GM23338 (cell line): ENCODE data around the gene PARD6B. TPM values are rescaled to one million over a fixed set of nuclear protein-coding genes. Genes with fewer than 3 reads are reported as not detected.

Experiments
- ATAC-seq: fragments of 200-7000 bp; cut with Tn5 transposase; 3 replicates; pipeline ENCODE4 v1.9.1; 2020
- DNase-seq: peaks from one replicate; pipeline ENCODE4 v3.0.0-alpha.2; 2015; ENCODE audit warnings: low spot score
- H2AFZ ChIP-seq: fragments of 200-600 bp; sonication (generic); 2 replicates; pipeline ENCODE4 v1.8.0; 2016; ENCODE audit warnings: antibody characterized with exemption, mild to moderate bottlenecking, moderate library complexity
- H3F3A ChIP-seq: fragments of 200-600 bp; sonication (generic); replicated peaks from 2 replicates; pipeline ENCODE4 v1.8.0; 2017; ENCODE audit warnings: antibody characterized with exemption, mixed run types, low read depth
- H3K27ac ChIP-seq: fragments of 200-600 bp; sonication (generic); 2 replicates; pipeline ENCODE4 v1.6.1; 2016; ENCODE audit warnings: low read depth
- H3K27me3 ChIP-seq: fragments of 200-600 bp; sonication (generic); 2 replicates; pipeline ENCODE4 v1.8.0; 2016; ENCODE audit warnings: mild to moderate bottlenecking, mixed run types, moderate library complexity; ENCODE audit not compliant: insufficient read depth
- H3K36me3 ChIP-seq: fragments of 200-600 bp; sonication (generic); 2 replicates; pipeline ENCODE4 v1.8.0; 2016; ENCODE audit warnings: mild to moderate bottlenecking; ENCODE audit not compliant: insufficient read depth
- H3K4me1 ChIP-seq: fragments of 200-600 bp; sonication (generic); 2 replicates; pipeline ENCODE4 v1.8.0; 2016; ENCODE audit warnings: mild to moderate bottlenecking, moderate library complexity; ENCODE audit not compliant: insufficient read depth
- H3K4me2 ChIP-seq: fragments of 200-600 bp; sonication (generic); 2 replicates; pipeline ENCODE4 v1.7.1; 2017; ENCODE audit warnings: mixed run types
- H3K4me3 ChIP-seq: fragments of 200-600 bp; sonication (generic); 2 replicates; pipeline ENCODE4 v1.6.1; 2016; ENCODE audit warnings: mixed run types
- H3K79me2 ChIP-seq: fragments of 200-600 bp; sonication (generic); replicated peaks from 2 replicates; pipeline ENCODE4 v1.8.0; 2017; ENCODE audit warnings: mild to moderate bottlenecking; ENCODE audit not compliant: insufficient read depth
- H3K9me2 ChIP-seq: fragments of 200-600 bp; sonication (generic); 2 replicates; pipeline ENCODE4 v1.8.0; 2017; ENCODE audit not compliant: insufficient read depth
- H4K20me1 ChIP-seq: fragments of 200-600 bp; sonication (generic); replicated peaks from 2 replicates; pipeline ENCODE4 v1.8.0; 2017; ENCODE audit warnings: mild to moderate bottlenecking; ENCODE audit not compliant: insufficient read depth
- H3K27ac Mint-ChIP-seq: 2 replicates; pipeline ENCODE4 v1.8.0; 2020; ENCODE audit warnings: inconsistent platforms, mild to moderate bottlenecking, moderate library complexity, mixed read lengths
- H3K27me3 Mint-ChIP-seq: 3 replicates; pipeline ENCODE4 v1.8.0; 2022; ENCODE audit warnings: low read depth, mild to moderate bottlenecking, moderate library complexity, mixed read lengths, inconsistent platforms; ENCODE audit not compliant: insufficient read depth, poor library complexity
- H3K36me3 Mint-ChIP-seq: 3 replicates; pipeline ENCODE4 v1.8.0; 2021; ENCODE audit warnings: low read depth, mild to moderate bottlenecking, inconsistent platforms, moderate library complexity, mixed read lengths
- H3K4me1 Mint-ChIP-seq: 3 replicates; pipeline ENCODE4 v1.8.0; 2020; ENCODE audit warnings: mild to moderate bottlenecking, inconsistent platforms, mixed read lengths
- H3K4me3 Mint-ChIP-seq: 3 replicates; pipeline ENCODE4 v1.8.0; 2021; ENCODE audit warnings: moderate library complexity, mild to moderate bottlenecking, inconsistent platforms, mixed read lengths
- H3K9me3 Mint-ChIP-seq: 3 replicates; pipeline ENCODE4 v1.8.0; 2020; ENCODE audit warnings: moderate library complexity, mild to moderate bottlenecking, inconsistent platforms, mixed read lengths
- CREB1 ChIP-seq: fragments of 250-450 bp; sonication (Bioruptor Pico); IDR thresholded peaks from 2 replicates; pipeline ENCODE4 v1.5.0; 2020; ENCODE audit warnings: low read depth, mild to moderate bottlenecking, moderate library complexity
- EZH2 ChIP-seq: fragments of 200-600 bp; sonication (generic); IDR thresholded peaks from one replicate; pipeline ENCODE4 v1.8.0; 2017; ENCODE audit warnings: antibody characterized with exemption, mild to moderate bottlenecking, low read depth; ENCODE audit not compliant: unreplicated experiment
- JUNB ChIP-seq: IDR thresholded peaks from one replicate; pipeline ENCODE4 v1.6.1; 2016; ENCODE audit warnings: antibody characterized with exemption; ENCODE audit not compliant: unreplicated experiment
- STAT1 ChIP-seq: IDR thresholded peaks from one replicate; pipeline ENCODE4 v1.6.1; 2016; ENCODE audit warnings: antibody characterized with exemption; ENCODE audit not compliant: unreplicated experiment
- ZNF114 ChIP-seq: fragments of 250-450 bp; sonication (Bioruptor Pico); IDR thresholded peaks from 2 replicates; pipeline ENCODE4 v1.5.0; 2020; ENCODE audit warnings: mild to moderate bottlenecking, moderate library complexity
- polyA plus RNA-seq: library from polyadenylated mRNA; unstranded; fragments of >200 nt; fragmentation: Nextera tagmentation; extraction: Ambion mirVana; gene quantifications from 2 replicates; pipeline ENCODE4 v1.2.1, GENCODE V29; 2016
- total RNA-seq: library from RNA; depleted of rRNA; stranded (reverse); fragments of >200 nt; shearing (Covaris generic); gene quantifications from 2 replicates; pipeline ENCODE4 v1.2.3, GENCODE V29; 2014
- TF ChIP-seq, protein P1 (sequence below): fragments of 250-450 bp; sonication (Bioruptor Pico); IDR thresholded peaks from 2 replicates; pipeline ENCODE4 v1.5.0; 2020; ENCODE audit warnings: mild to moderate bottlenecking, moderate library complexity
- TF ChIP-seq, protein P2 (sequence below): IDR thresholded peaks from 2 replicates; pipeline ENCODE4 v1.6.1; 2016; ENCODE audit warnings: antibody characterized with exemption

Gene PARD6B
- total and polyA plus RNA-seq, 2 experiments from 2014 or later, result 23.5 to 29.2 TPM

DNA sequence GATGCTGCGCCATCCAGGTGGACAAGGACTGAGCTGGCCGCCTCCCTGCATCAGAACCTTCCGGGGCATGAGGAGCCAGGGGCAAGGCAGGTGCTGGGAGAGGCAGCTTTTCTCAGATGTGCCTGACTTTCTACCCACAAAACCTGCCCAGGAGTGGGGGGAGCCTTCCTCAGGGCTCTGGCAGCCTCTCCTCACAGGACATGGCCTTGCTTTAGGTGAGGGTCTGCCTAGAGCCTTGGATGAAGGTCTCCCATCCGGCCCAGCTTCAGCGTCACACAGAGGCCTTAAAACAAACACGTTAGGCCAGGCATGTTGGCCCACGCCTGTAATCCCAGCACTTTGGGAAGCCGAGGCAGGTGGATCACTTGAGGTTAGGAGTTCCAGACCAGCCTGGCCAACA, 70.9 kb downstream of the PARD6B start (continued):
- no peak for TF ChIP-seq EZH2
- TF ChIP-seq JUNB, result no peak
- TF ChIP-seq, protein P1, sequence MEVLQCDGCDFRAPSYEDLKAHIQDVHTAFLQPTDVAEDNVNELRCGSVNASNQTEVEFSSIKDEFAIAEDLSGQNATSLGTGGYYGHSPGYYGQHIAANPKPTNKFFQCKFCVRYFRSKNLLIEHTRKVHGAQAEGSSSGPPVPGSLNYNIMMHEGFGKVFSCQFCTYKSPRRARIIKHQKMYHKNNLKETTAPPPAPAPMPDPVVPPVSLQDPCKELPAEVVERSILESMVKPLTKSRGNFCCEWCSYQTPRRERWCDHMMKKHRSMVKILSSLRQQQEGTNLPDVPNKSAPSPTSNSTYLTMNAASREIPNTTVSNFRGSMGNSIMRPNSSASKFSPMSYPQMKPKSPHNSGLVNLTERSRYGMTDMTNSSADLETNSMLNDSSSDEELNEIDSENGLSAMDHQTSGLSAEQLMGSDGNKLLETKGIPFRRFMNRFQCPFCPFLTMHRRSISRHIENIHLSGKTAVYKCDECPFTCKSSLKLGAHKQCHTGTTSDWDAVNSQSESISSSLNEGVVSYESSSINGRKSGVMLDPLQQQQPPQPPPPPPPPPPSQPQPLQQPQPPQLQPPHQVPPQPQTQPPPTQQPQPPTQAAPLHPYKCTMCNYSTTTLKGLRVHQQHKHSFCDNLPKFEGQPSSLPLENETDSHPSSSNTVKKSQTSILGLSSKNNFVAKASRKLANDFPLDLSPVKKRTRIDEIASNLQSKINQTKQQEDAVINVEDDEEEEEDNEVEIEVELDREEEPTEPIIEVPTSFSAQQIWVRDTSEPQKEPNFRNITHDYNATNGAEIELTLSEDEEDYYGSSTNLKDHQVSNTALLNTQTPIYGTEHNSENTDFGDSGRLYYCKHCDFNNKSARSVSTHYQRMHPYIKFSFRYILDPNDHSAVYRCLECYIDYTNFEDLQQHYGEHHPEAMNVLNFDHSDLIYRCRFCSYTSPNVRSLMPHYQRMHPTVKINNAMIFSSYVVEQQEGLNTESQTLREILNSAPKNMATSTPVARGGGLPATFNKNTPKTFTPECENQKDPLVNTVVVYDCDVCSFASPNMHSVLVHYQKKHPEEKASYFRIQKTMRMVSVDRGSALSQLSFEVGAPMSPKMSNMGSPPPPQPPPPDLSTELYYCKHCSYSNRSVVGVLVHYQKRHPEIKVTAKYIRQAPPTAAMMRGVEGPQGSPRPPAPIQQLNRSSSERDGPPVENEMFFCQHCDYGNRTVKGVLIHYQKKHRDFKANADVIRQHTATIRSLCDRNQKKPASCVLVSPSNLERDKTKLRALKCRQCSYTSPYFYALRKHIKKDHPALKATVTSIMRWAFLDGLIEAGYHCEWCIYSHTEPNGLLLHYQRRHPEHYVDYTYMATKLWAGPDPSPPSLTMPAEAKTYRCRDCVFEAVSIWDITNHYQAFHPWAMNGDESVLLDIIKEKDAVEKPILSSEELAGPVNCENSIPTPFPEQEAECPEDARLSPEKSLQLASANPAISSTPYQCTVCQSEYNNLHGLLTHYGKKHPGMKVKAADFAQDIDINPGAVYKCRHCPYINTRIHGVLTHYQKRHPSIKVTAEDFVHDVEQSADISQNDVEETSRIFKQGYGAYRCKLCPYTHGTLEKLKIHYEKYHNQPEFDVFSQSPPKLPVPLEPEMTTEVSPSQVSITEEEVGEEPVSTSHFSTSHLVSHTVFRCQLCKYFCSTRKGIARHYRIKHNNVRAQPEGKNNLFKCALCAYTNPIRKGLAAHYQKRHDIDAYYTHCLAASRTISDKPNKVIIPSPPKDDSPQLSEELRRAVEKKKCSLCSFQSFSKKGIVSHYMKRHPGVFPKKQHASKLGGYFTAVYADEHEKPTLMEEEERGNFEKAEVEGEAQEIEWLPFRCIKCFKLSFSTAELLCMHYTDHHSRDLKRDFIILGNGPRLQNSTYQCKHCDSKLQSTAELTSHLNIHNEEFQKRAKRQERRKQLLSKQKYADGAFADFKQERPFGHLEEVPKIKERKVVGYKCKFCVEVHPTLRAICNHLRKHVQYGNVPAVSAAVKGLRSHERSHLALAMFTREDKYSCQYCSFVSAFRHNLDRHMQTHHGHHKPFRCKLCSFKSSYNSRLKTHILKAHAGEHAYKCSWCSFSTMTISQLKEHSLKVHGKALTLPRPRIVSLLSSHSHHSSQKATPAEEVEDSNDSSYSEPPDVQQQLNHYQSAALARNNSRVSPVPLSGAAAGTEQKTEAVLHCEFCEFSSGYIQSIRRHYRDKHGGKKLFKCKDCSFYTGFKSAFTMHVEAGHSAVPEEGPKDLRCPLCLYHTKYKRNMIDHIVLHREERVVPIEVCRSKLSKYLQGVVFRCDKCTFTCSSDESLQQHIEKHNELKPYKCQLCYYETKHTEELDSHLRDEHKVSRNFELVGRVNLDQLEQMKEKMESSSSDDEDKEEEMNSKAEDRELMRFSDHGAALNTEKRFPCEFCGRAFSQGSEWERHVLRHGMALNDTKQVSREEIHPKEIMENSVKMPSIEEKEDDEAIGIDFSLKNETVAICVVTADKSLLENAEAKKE (CRISPR knock-in tag), result no peak
- no peak for TF ChIP-seq STAT1
- TF ChIP-seq CREB1 (CRISPR knock-in tag), result no peak
- TF ChIP-seq ZNF114 (CRISPR knock-in tag), result no peak

DNA sequence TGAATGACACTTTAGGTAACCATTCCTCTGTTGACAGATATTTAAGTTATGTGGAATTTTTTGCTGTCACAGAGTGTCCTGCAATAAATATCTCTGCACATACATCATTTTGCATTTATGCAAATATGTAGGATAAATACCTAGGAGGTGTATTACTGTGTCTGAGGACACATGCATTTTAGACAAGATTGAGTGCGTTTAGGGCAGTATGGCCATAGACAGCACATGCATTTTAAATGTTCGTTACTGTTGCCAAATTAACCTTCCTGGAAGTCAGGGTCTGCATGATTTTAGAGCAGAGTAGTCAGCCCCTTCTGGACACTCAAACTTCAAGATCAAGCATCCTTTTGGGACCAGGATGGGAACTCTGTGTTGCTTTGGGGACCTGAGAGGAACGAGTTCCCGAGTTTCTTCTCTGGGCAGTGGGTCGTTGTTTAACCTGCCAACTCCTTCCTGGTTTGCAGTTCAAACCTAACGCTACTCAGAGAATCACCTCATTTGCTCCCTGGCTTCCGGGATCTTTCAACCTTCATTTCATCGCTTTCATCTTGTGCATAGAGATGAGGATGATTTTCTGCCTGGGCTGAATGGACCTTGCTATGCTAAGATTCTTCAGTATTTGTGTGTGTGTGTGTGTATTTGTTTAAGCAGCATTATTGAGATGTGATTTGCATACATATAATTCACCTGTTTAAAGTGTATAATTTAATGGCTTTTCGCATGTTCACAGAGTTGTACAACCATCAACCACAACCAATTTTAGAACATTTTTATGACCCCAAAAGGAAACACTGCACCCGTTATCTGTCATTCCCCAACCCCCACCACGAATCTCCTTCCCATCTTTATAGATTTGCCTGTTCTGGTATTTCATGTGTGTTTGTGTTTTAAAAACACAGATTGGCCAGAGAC, 73.3 kb downstream of the PARD6B start:
- no peak overlapping the region for H3K27ac ChIP-seq
- Mint-ChIP-seq H3K9me3 (no peaks in the 10 kb centered on the region), H3K27me3 (no peaks in the 10 kb centered on the region)
- TF ChIP-seq, protein P1 (CRISPR knock-in tag), result no peak
- TF ChIP-seq, protein P2, sequence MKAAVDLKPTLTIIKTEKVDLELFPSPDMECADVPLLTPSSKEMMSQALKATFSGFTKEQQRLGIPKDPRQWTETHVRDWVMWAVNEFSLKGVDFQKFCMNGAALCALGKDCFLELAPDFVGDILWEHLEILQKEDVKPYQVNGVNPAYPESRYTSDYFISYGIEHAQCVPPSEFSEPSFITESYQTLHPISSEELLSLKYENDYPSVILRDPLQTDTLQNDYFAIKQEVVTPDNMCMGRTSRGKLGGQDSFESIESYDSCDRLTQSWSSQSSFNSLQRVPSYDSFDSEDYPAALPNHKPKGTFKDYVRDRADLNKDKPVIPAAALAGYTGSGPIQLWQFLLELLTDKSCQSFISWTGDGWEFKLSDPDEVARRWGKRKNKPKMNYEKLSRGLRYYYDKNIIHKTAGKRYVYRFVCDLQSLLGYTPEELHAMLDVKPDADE, result no peak

More for the DNA sequence above, 73.3 kb downstream of the PARD6B start:
- H3K4me2 ChIP-seq, result peak overlapping the region; percentile 60; the same call in 1 of the 2 replicates
- H3K36me3 Mint-ChIP-seq, result no peaks in the 10 kb centered on the region
- peaks cover 16% of the 10 kb centered on the region; the same call in 1 of the 2 replicates for H3K79me2 ChIP-seq
- no peaks in the 10 kb centered on the region; the same call in 1 of the 2 replicates for H4K20me1 ChIP-seq
- peak overlapping the region; percentile 24; the same call in 1 of the 2 replicates for H3K27ac Mint-ChIP-seq
- H3K27me3 ChIP-seq, result no peaks in the 10 kb centered on the region
- no peaks in the 10 kb centered on the region for H3K9me2 ChIP-seq
- peaks cover 21% of the 10 kb centered on the region for H3K4me1 ChIP-seq
- H3K4me3 Mint-ChIP-seq, result no peak overlapping the region
- H3K36me3 ChIP-seq, result no peaks in the 10 kb centered on the region
- no peak overlapping the region for H3K4me3 ChIP-seq
- ATAC-seq, result no peak
- H3K4me1 Mint-ChIP-seq, result peaks cover 32% of the 10 kb centered on the region
- H2AFZ ChIP-seq, result no peak overlapping the region
- no peak for DNase-seq
- peaks cover 12% of the 10 kb centered on the region; the same call in 1 of the 2 replicates for H3F3A ChIP-seq
